ENCODE measurements around the gene PAQR7.

Gene PAQR7

GRCh38 chr1:25922056-25922970, 46.8 kb upstream of the PAQR7 start:
- Histone ChIP-seq H4K20me1 (ENCODE audit: control insufficient read depth, insufficient read depth, low read depth, low read length) (no peaks in the 10 kb centered on the region), H3K36me3 (ENCODE audit: control insufficient read depth, low read length) (no peaks in the 10 kb centered on the region), H3F3A (ENCODE audit: control insufficient read depth, insufficient read depth) (no peaks in the 10 kb centered on the region), H3K27ac (ENCODE audit: low read depth, low read length) (no peak overlapping the region), H3K4me2 (ENCODE audit: low read length) (peak overlapping the region; percentile 56), H3K4me3 (ENCODE audit: low read length) (peak overlapping the region; percentile 32; the same call in 1 of the 2 replicates), H3K4me1 (ENCODE audit: control insufficient read depth, low read length) (peaks cover 16% of the 10 kb centered on the region; the same call in 1 of the 2 replicates), H3K9me2 (replicated peaks; ENCODE audit: control insufficient read depth, low read length) (no peaks in the 10 kb centered on the region), H3K79me2 (ENCODE audit: control insufficient read depth, low read length) (no peaks in the 10 kb centered on the region), H3K27me3 (ENCODE audit: control insufficient read depth, low read length) (peaks cover 38% of the 10 kb centered on the region), H3K9me3 (ENCODE audit: control insufficient read depth, insufficient read depth, low read length) (no peaks in the 10 kb centered on the region)
- TF ChIP-seq CTCF (IDR thresholded peaks at IDR 0.05; ENCODE audit: low read depth, low read length, poor library complexity, severe bottlenecking): no peak
- TF ChIP-seq EZH2phosphoT487 (IDR thresholded peaks at IDR 0.05; ENCODE audit: borderline replicate concordance, low read length): no peak

- Histone ChIP-seq H3K27me3 (ENCODE audit: control insufficient read depth, low read length) (peaks cover 22% of the 10 kb centered on the region), H3F3A (ENCODE audit: control insufficient read depth, insufficient read depth) (no peaks in the 10 kb centered on the region), H3K36me3 (ENCODE audit: control insufficient read depth, low read length) (no peaks in the 10 kb centered on the region), H3K4me3 (ENCODE audit: low read length) (no peak overlapping the region), H3K4me1 (ENCODE audit: control insufficient read depth, low read length) (peaks cover 30% of the 10 kb centered on the region), H3K4me2 (ENCODE audit: low read length) (no peak overlapping the region), H3K27ac (ENCODE audit: low read depth, low read length) (no peak overlapping the region), H3K9me2 (replicated peaks; ENCODE audit: control insufficient read depth, low read length) (no peaks in the 10 kb centered on the region), H4K20me1 (ENCODE audit: control insufficient read depth, insufficient read depth, low read depth, low read length) (no peaks in the 10 kb centered on the region), H3K9me3 (ENCODE audit: control insufficient read depth, insufficient read depth, low read length) (no peaks in the 10 kb centered on the region), H3K79me2 (ENCODE audit: control insufficient read depth, low read length) (no peaks in the 10 kb centered on the region)
- TF ChIP-seq EZH2phosphoT487 (IDR thresholded peaks at IDR 0.05; ENCODE audit: borderline replicate concordance, low read length) (no peak), CTCF (IDR thresholded peaks at IDR 0.05; ENCODE audit: low read depth, low read length, poor library complexity, severe bottlenecking) (no peak)
Measured at GRCh38 chr1:25918615-25919014, 43.1 kb upstream of the PAQR7 start.

GRCh38 chr1:25917996-25918395, 42.5 kb upstream of the PAQR7 start:
- peaks cover 16% of the 10 kb centered on the region for H3K27me3 ChIP-seq (ENCODE audit: control insufficient read depth, low read length)
- no peaks in the 10 kb centered on the region for H3K9me2 ChIP-seq (replicated peaks; ENCODE audit: control insufficient read depth, low read length)
- no peaks in the 10 kb centered on the region for H3K36me3 ChIP-seq (ENCODE audit: control insufficient read depth, low read length)
- H3K9me3 ChIP-seq (ENCODE audit: control insufficient read depth, insufficient read depth, low read length): no peaks in the 10 kb centered on the region
- TF ChIP-seq CTCF (IDR thresholded peaks at IDR 0.05; ENCODE audit: low read depth, low read length, poor library complexity, severe bottlenecking) (no peak), EZH2phosphoT487 (IDR thresholded peaks at IDR 0.05; ENCODE audit: borderline replicate concordance, low read length) (no peak)
- H3K27ac ChIP-seq (ENCODE audit: low read depth, low read length): no peak overlapping the region
- no peaks in the 10 kb centered on the region for H3F3A ChIP-seq (ENCODE audit: control insufficient read depth, insufficient read depth)
- peaks cover 29% of the 10 kb centered on the region for H3K4me1 ChIP-seq (ENCODE audit: control insufficient read depth, low read length)
- no peak overlapping the region for H3K4me2 ChIP-seq (ENCODE audit: low read length)
- no peaks in the 10 kb centered on the region for H3K79me2 ChIP-seq (ENCODE audit: control insufficient read depth, low read length)
- no peaks in the 10 kb centered on the region for H4K20me1 ChIP-seq (ENCODE audit: control insufficient read depth, insufficient read depth, low read depth, low read length)
- no peak overlapping the region for H3K4me3 ChIP-seq (ENCODE audit: low read length)

Data from DOHH2 (cell line).